ACC112 (cell line): Measurements from ENCODE around the gene STEAP3.

Experiments used
- H2AFZ ChIP-seq: fragments of 200-600 bp; sonication (generic); one replicate; pipeline ENCODE4 v1.6.0; 2017; ENCODE audit warnings: antibody characterized with exemption, low read length; ENCODE audit not compliant: unreplicated experiment
- H3K27ac ChIP-seq: fragments of 200-600 bp; sonication (generic); 2 replicates; pipeline ENCODE4 v1.5.1; 2014; ENCODE audit warnings: low read depth, mild to moderate bottlenecking, antibody characterized with exemption, low read length, moderate library complexity
- H3K27me3 ChIP-seq: fragments of 200-600 bp; sonication (generic); 2 replicates; pipeline ENCODE4 v1.6.1; 2014; ENCODE audit warnings: mild to moderate bottlenecking, antibody characterized with exemption, low read length, moderate library complexity, mixed read lengths; ENCODE audit not compliant: insufficient read depth
- H3K36me3 ChIP-seq: fragments of 200-600 bp; sonication (generic); 2 replicates; pipeline ENCODE4 v1.6.1; 2016; ENCODE audit warnings: mild to moderate bottlenecking, antibody characterized with exemption, low read length, moderate library complexity, mixed read lengths; ENCODE audit not compliant: insufficient read depth
- H3K4me1 ChIP-seq: fragments of 200-600 bp; sonication (generic); one replicate; pipeline ENCODE4 v1.6.1; 2016; ENCODE audit warnings: low read length, mixed read lengths; ENCODE audit not compliant: insufficient read depth, unreplicated experiment, control insufficient read depth
- H3K4me3 ChIP-seq: fragments of 200-600 bp; sonication (generic); 2 replicates; pipeline ENCODE4 v1.5.1; 2014; ENCODE audit warnings: mild to moderate bottlenecking, low read depth, low read length
- H3K79me2 ChIP-seq: fragments of 200-600 bp; sonication (generic); one replicate; pipeline ENCODE4 v1.6.0; 2016; ENCODE audit warnings: low read length; ENCODE audit not compliant: control insufficient read depth, unreplicated experiment, insufficient read depth

Gene STEAP3

DNA sequence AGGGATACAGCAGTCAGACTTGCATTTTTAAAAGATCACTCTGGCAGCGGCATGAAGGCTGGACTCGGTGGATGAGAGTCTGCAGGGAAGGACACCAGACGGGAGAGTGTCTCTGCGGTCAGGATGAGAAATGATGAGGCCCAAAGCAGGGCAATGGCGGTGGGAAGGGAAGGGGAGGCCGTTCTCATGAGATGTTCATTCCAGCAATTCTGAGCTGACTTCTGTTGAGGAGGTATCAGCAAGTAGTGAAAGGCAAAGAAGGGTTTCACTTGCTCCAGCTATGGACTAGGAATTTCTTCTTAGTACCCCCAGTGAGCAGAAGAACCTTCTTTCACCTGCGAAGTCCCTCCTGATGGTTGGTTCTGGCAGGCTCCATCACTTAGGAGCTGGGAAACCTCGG lies 63.0 kb downstream of the STEAP3 start:
- H3K27me3 ChIP-seq: no peaks in the 10 kb centered on the region
- H2AFZ ChIP-seq: no peak overlapping the region
- H3K4me3 ChIP-seq: no peak overlapping the region
- peaks cover 8% of the 10 kb centered on the region for H3K4me1 ChIP-seq
- H3K27ac ChIP-seq: no peak overlapping the region
- no peaks in the 10 kb centered on the region for H3K36me3 ChIP-seq
- H3K79me2 ChIP-seq: no peaks in the 10 kb centered on the region

DNA sequence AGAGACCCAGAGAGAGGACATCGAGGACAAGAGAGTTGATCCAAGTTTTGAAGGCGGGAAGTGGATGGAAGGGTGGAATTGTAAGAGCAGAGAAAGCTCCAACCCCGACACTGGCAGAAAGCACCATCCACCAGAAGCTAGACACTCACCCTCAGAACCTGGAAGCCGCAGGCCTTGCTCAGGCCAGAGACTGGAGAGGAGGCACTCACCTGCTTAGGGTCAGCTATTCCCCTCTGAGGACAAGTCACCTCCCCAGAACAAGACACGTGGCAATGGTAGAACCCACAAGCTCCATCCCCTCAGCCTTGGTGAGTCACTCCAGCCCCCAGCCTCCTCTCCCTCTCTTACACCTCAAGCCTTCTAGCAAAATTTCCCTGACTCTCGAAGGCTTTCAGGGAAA lies 64.9 kb downstream of the STEAP3 start:
- H3K4me1 ChIP-seq: peaks cover 8% of the 10 kb centered on the region
- H3K4me3 ChIP-seq: no peak overlapping the region
- H2AFZ ChIP-seq: no peak overlapping the region
- no peaks in the 10 kb centered on the region for H3K27me3 ChIP-seq
- H3K79me2 ChIP-seq: no peaks in the 10 kb centered on the region
- no peak overlapping the region for H3K27ac ChIP-seq
- H3K36me3 ChIP-seq: no peaks in the 10 kb centered on the region

DNA sequence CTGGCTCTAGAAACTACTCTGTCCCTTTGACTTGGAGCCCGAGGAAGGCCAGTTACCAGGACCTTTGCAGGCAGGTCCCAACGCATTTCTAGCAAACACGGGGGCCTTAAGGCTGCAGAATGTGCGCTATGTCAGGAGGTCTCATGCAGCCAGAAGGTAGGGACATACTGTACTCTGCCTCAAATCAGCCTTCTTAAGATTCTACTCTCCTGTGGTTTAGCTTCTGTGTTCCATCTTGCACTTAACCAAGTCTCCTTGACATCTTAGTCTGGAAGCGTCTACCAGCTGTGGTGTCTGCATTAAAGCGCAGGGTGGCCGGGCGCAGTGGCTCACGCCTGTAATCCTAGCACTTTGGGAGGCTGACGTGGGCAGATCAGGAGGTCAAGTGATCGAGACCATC lies 65.5 kb downstream of the STEAP3 start:
- Histone ChIP-seq H3K27ac (no peak overlapping the region), H3K4me3 (no peak overlapping the region), H2AFZ (no peak overlapping the region), H3K27me3 (no peaks in the 10 kb centered on the region), H3K79me2 (no peaks in the 10 kb centered on the region), H3K36me3 (no peaks in the 10 kb centered on the region), H3K4me1 (peaks cover 4% of the 10 kb centered on the region)

DNA sequence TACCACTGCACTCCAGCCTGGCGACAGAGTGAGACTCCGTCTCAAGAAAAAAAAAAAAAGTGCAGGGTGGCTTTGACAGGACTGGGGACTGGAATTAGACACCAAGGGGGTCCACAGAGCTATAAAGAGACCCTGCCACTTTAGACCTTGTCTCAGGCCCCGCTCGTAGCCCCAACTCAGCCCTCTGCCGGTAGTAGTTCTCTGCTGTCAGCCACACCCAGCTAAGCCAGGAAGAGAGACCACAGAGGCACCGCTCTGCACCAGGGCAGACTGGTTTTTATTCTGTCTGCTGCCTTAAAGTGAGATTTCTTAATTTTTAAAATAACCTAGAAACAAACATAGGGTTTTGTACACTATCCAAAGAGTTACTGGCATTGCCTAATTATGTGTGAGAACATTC lies 66.0 kb downstream of the STEAP3 start:
- no peak overlapping the region for H3K4me3 ChIP-seq
- H3K27ac ChIP-seq: no peak overlapping the region
- no peaks in the 10 kb centered on the region for H3K36me3 ChIP-seq
- no peaks in the 10 kb centered on the region for H3K79me2 ChIP-seq
- no peak overlapping the region for H2AFZ ChIP-seq
- no peaks in the 10 kb centered on the region for H3K4me1 ChIP-seq
- H3K27me3 ChIP-seq: no peaks in the 10 kb centered on the region

DNA sequence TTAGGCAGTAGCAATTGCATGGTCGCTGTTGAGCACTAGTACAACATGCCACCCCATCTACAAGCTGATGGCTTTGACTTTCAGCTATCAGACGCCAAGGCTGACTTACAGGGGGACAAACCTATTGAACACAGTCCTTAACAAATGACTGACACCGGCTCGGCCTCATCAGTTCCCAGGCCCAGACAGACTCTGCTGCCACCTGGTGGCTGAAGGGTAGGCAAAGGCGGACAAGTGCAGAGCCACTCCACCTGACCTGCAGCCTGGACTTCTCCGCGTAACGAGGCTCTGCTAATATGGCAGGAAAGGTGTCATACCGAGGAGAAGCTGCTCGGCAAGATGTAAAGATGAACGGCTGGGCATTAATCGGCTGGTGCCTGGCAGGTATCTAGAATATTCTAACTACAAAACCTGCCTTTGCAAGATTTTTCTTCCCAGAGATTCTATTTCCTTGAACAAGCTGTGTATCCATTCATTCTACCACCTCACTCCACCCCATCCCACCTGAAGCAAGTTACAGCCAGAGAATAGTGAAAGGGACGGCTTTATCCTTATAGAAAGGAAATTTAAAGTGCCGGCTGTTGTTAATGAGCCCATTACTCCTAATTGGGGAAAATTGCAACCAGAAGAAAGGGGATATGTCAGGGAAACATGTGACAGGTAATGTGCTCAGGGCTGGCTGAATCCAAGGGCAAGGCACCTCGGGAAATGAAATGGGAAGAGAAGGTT lies 67.4 kb downstream of the STEAP3 start:
- no peaks in the 10 kb centered on the region for H3K27me3 ChIP-seq
- H3K4me3 ChIP-seq: no peak overlapping the region
- H3K4me1 ChIP-seq: no peaks in the 10 kb centered on the region
- no peaks in the 10 kb centered on the region for H3K36me3 ChIP-seq
- H3K27ac ChIP-seq: no peak overlapping the region
- H3K79me2 ChIP-seq: no peaks in the 10 kb centered on the region
- no peak overlapping the region for H2AFZ ChIP-seq

DNA sequence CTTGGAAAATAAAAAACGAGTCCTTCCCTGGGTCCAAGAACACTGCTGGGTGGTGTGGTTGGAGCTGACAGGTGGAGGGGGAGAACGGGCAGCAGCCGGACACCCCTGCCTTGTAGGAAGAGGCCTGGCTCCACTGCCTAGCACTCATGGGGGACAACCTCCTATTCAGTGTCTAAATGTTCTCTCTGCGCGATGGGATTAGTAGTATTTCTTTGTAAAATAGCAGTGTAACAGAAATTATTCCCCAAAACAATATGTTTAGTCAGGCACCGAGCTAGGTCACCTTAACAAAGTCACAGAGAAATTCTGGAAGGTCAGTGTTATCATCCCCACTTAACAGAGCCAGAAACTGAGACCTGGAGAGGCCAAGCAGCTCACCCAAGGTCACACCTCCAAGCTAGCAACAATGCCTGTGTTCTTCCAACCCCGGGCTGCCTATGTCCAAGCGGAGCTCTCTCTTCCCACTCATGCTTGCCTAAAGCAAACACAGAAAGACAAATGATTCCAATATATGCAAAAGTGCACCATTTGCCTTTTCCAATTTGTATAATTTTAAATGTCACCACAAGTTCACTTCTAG lies 68.0 kb downstream of the STEAP3 start:
- Histone ChIP-seq H3K27me3 (no peaks in the 10 kb centered on the region), H2AFZ (no peak overlapping the region), H3K27ac (no peak overlapping the region), H3K4me3 (no peak overlapping the region), H3K79me2 (no peaks in the 10 kb centered on the region), H3K36me3 (no peaks in the 10 kb centered on the region), H3K4me1 (no peaks in the 10 kb centered on the region)

DNA sequence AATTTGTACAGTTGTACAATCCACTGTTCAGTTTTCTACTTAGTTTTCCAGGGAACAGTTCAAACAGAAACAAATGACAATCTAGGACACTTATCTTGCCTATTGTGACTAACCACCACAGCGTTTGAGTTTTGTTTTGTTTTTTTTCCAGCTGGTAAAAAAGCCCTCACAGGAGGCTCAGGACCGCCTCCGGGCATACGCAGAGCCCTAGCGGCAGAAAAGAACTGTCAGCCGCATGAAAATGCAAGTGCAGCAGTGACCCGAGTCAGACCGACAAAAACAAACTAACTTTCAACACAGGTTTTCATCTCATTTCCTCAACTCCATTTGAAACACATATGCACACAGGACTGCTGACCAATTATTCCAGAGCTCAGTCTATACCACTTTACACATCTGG lies 68.6 kb downstream of the STEAP3 start:
- H3K4me3 ChIP-seq: no peak overlapping the region
- H3K79me2 ChIP-seq: no peaks in the 10 kb centered on the region
- no peaks in the 10 kb centered on the region for H3K27me3 ChIP-seq

DNA sequence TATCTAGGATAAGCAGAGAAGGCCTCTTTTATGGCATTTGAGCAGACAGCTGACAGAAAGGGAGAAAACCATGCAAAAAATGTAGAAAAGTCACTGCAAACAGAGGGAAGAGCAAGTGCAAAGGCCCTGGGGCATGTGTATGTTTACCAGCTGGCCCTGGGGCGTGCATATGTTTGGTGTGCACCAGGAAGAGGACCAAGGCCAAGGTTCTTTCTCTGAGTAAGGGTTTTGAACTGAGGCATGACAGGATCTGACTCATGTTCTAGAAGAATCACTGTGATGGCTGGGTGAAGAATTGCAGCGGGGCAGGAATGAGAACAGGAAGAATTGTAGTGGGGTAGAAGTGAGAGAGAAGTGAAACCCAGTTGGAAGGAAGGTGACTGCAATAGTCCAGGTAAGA lies 69.6 kb downstream of the STEAP3 start:
- H3K27ac ChIP-seq: no peak overlapping the region
- H3K4me3 ChIP-seq: no peak overlapping the region
- H2AFZ ChIP-seq: no peak overlapping the region
- no peaks in the 10 kb centered on the region for H3K79me2 ChIP-seq
- H3K27me3 ChIP-seq: no peaks in the 10 kb centered on the region
- no peaks in the 10 kb centered on the region for H3K4me1 ChIP-seq
- H3K36me3 ChIP-seq: no peaks in the 10 kb centered on the region

More for the DNA sequence above, 68.6 kb downstream of the STEAP3 start:
- H3K27ac ChIP-seq: no peak overlapping the region
- no peaks in the 10 kb centered on the region for H3K36me3 ChIP-seq
- H2AFZ ChIP-seq: no peak overlapping the region
- H3K4me1 ChIP-seq: no peaks in the 10 kb centered on the region

DNA sequence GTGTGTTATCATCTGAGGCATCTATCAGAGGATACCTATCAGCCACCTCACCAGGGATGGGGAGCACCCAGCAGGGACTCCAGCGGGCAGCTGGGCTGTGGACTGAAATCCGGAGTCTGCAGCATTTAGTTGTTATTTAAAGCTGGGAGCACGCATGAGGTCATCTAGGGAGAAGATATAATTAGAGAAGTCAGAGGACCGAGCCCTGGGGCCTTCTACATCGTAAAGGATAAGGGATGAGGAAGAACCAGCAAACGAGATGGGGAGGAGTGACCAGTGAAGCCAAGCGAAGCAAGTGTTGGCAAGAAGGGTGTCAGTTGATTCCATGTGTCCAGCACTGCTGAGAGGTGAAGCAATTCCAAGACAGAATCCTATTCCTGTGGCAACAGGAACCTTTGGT lies 70.3 kb downstream of the STEAP3 start:
- H3K4me3 ChIP-seq: no peak overlapping the region
- no peaks in the 10 kb centered on the region for H3K79me2 ChIP-seq

DNA sequence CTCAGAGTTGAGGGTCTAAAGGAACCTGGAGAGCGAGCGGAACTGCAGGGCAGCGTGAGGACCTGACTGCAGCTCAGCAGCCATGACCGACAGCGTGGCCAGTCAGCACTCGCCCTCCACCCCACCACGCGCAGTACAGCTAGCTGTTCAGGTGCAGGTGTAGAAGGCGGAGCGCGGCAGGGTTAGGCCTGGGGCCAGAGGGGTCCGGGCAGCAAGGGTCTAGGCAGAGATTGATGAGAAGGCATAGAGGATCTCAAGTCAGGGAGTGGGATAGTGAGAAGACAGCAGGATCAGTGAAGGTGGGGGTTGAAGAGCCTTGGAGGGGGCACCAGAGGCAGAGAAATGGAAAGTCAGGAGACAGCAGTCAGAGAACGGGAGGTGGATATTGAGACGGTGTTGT lies 71.0 kb downstream of the STEAP3 start:
- Histone ChIP-seq H3K27me3 (no peaks in the 10 kb centered on the region), H2AFZ (no peak overlapping the region), H3K4me1 (no peaks in the 10 kb centered on the region), H3K36me3 (no peaks in the 10 kb centered on the region), H3K27ac (no peak overlapping the region), H3K4me3 (no peak overlapping the region), H3K79me2 (no peaks in the 10 kb centered on the region)

More for the DNA sequence above, 70.3 kb downstream of the STEAP3 start:
- Histone ChIP-seq H3K27ac (no peak overlapping the region), H2AFZ (no peak overlapping the region), H3K36me3 (no peaks in the 10 kb centered on the region), H3K27me3 (no peaks in the 10 kb centered on the region), H3K4me1 (no peaks in the 10 kb centered on the region)

DNA sequence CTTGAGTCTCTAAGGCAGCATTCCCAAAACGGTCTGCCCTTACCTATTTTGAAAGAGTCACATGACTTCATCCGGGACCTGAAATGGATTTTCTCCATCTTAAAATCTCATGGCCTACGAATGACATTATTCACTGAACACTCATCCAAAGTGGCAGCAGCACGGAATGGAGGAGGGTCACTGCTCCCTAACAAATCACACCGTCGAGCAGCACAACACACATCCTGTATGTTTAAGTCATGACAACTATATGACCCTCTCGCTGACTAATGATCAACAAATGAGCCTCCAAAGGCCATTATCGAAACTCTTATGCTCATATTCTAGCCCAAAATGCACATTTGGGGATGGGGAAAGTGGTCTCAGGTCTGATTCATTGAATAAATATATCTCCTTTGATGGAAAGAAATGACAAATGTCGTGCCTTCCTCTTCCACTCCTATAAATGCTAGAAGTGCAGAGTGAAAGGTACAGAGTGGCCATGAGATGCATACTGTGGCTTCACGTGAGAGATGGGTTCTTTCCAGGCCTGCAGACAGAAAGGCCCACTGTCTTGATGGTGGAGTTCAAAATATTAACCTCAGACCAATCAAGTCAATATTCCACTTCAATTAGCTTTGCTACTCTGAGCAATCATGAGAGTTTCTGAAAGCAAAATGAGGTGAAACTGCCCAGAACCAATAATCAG lies 72.2 kb downstream of the STEAP3 start:
- H3K27me3 ChIP-seq: no peaks in the 10 kb centered on the region
- no peak overlapping the region for H2AFZ ChIP-seq
- H3K4me3 ChIP-seq: no peak overlapping the region
- H3K36me3 ChIP-seq: no peaks in the 10 kb centered on the region
- no peak overlapping the region for H3K27ac ChIP-seq
- no peaks in the 10 kb centered on the region for H3K79me2 ChIP-seq
- no peaks in the 10 kb centered on the region for H3K4me1 ChIP-seq
